C4-2B (cell line): Measurements from ENCODE around the gene QRICH2.
"Not testable (repeated sequence)": the region's sequence is repeated elsewhere in the genome, so short reads cannot be mapped to it uniquely, and the experiment has no call there.

Experiments
- H3K27ac ChIP-seq: fragments of 450-650 bp; 2 replicates; pipeline ENCODE4 v1.5.1; 2017
- CTCF ChIP-seq: fragments of 450-650 bp; conservative IDR thresholded peaks from 2 replicates; pipeline ENCODE4 v1.5.1; 2017; ENCODE audit warnings: mild to moderate bottlenecking
- ZFX ChIP-seq: fragments of 450-650 bp; IDR thresholded peaks from 2 replicates; pipeline ENCODE4 v1.6.1; 2017

Gene QRICH2

GRCh38 chr17:76318586-76318985, 10.5 kb upstream of the QRICH2 start:
- TF ChIP-seq ZFX (no peak), CTCF (no peak)
- no peak overlapping the region for H3K27ac ChIP-seq

- TF ChIP-seq ZFX = no peak
- TF ChIP-seq CTCF = no peak
- no peak overlapping the region for H3K27ac ChIP-seq
Measured at GRCh38 chr17:76317535-76317934, 9.5 kb upstream of the QRICH2 start.

- no peak overlapping the region for H3K27ac ChIP-seq
- TF ChIP-seq ZFX (no peak), CTCF (no peak)
Measured at GRCh38 chr17:76314392-76315227, 6.5 kb upstream of the QRICH2 start.

- H3K27ac ChIP-seq = no peak overlapping the region
- TF ChIP-seq ZFX = no peak
- TF ChIP-seq CTCF = no peak
Measured at GRCh38 chr17:76312735-76313134, 4.7 kb upstream of the QRICH2 start.

GRCh38 chr17:76309461-76309860, 1.4 kb upstream of the QRICH2 start:
- H3K27ac ChIP-seq = no peak overlapping the region
- TF ChIP-seq CTCF (no peak), ZFX (no peak)

- no peak overlapping the region for H3K27ac ChIP-seq
- TF ChIP-seq CTCF = no peak
- no peak for TF ChIP-seq ZFX
Measured at GRCh38 chr17:76307299-76307965, 644 bp downstream of the QRICH2 start.

- not testable (repeated sequence) for H3K27ac ChIP-seq
Measured at GRCh38 chr17:76305135-76305454, 3.0 kb downstream of the QRICH2 start.
